ENCODE data around the gene RNF214.

The RNF214 gene

GRCh38 chr11:117313091-117313490 lies 80.6 kb downstream of the RNF214 start:
- no peak overlapping the region for H3K4me3 ChIP-seq (ENCODE audit: low read length)
- DNase-seq (ENCODE audit: low read depth) = no peak
- no peak for TF ChIP-seq CTCF (conservative IDR thresholded peaks at IDR 0.05; ENCODE audit: low read depth, low read length)

GRCh38 chr11:117313828-117314768 lies 81.6 kb downstream of the RNF214 start:
- peak overlapping the region; percentile 72 for H3K4me3 ChIP-seq (ENCODE audit: low read length)
- TF ChIP-seq CTCF (conservative IDR thresholded peaks at IDR 0.05; ENCODE audit: low read depth, low read length) = no peak
- DNase-seq (ENCODE audit: low read depth) = no peak

GRCh38 chr11:117314840-117315239 lies 82.4 kb downstream of the RNF214 start:
- DNase-seq (ENCODE audit: low read depth) = no peak
- peak overlapping the region; percentile 72 for H3K4me3 ChIP-seq (ENCODE audit: low read length)
- no peak for TF ChIP-seq CTCF (conservative IDR thresholded peaks at IDR 0.05; ENCODE audit: low read depth, low read length)

GRCh38 chr11:117315285-117316196 lies 83.1 kb downstream of the RNF214 start:
- no peak for DNase-seq (ENCODE audit: low read depth)
- H3K4me3 ChIP-seq (ENCODE audit: low read length) = peak overlapping the region; percentile 72
- TF ChIP-seq CTCF (conservative IDR thresholded peaks at IDR 0.05; ENCODE audit: low read depth, low read length) = no peak

GRCh38 chr11:117316197-117316961 lies 83.9 kb downstream of the RNF214 start, which contains the start of gene BACE1:
Gene BACE1, minus strand, starts transcription at chr11:117316256. Its CDS starts 461 bp downstream, at chr11:117315795.
- TF ChIP-seq CTCF (conservative IDR thresholded peaks at IDR 0.05; ENCODE audit: low read depth, low read length) = peak; percentile 51
- peak within 1 kb of the TSS; percentile 72 for H3K4me3 ChIP-seq (ENCODE audit: low read length)
- peak; percentile 43 for DNase-seq (ENCODE audit: low read depth)

GRCh38 chr11:117318738-117319137 lies 86.3 kb downstream of the RNF214 start:
- H3K4me3 ChIP-seq (ENCODE audit: low read length) = no peak overlapping the region
- no peak for DNase-seq (ENCODE audit: low read depth)
- TF ChIP-seq CTCF (conservative IDR thresholded peaks at IDR 0.05; ENCODE audit: low read depth, low read length) = no peak
